Measurements from ENCODE around the gene TENM4. TPM values are rescaled to one million over a fixed set of nuclear protein-coding genes. Genes with fewer than 3 reads are reported as not detected.

The TENM4 gene
- total RNA-seq, 4 donors from 2014 or later: 0.02 to 0.82 (median 0.23) TPM

DNA sequence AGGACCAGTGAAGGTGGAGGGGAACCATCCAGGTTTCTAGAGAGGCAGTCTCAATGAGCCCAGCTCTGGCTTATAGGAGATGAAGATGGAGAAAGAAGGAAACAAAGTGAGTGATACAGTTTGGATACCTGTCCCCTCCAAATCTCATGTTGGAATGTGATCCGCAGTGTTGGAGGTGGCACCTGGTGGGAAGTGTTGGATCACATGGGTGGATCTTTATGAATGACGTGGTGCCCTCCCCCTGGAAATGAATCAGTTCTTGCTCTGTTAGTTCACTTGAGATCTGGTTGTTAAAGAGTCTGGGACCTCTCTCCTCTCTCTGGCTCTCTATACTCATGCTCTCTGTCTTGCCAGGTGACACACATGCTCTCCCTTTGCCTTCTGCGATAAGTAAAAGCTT, 473.0 kb downstream of the TENM4 start:
- no peaks in the 10 kb centered on the region for H3K9me3 ChIP-seq
- H3K4me3 ChIP-seq: no peak overlapping the region
- no peaks in the 10 kb centered on the region for H3K4me1 ChIP-seq
- H3K36me3 ChIP-seq: no peaks in the 10 kb centered on the region
- no peak overlapping the region for H3K27ac ChIP-seq
- no peak for TF ChIP-seq POLR2A (IDR thresholded peaks at IDR 0.05)
- TF ChIP-seq CTCF (IDR thresholded peaks at IDR 0.05 in 4 of 5, conservative IDR thresholded peaks at IDR 0.05 in 1 of 5): no peak
- no peaks in the 10 kb centered on the region for H3K27me3 ChIP-seq
- ATAC-seq: no peak
- in situ Hi-C loops (cut with MboI; ENCODE audit: low sequenced_read_pairs in 4 of 4) (no loop called here), intact Hi-C loops (cut with DNase I; ENCODE audit: low total_unique reads) (no loop called here)
- no peak for DNase-seq

- ATAC-seq (no peak), DNase-seq (no peak)
- Histone ChIP-seq H3K27ac (no peak overlapping the region), H3K27me3 (no peaks in the 10 kb centered on the region), H3K9me3 (no peaks in the 10 kb centered on the region), H3K4me1 (no peaks in the 10 kb centered on the region), H3K36me3 (no peaks in the 10 kb centered on the region), H3K4me3 (no peak overlapping the region)
- TF ChIP-seq POLR2A (IDR thresholded peaks at IDR 0.05): no peak
- no peak for TF ChIP-seq CTCF (IDR thresholded peaks at IDR 0.05 in 4 of 5, conservative IDR thresholded peaks at IDR 0.05 in 1 of 5)
- in situ Hi-C loops (cut with MboI; ENCODE audit: low sequenced_read_pairs in 4 of 4): no loop called here
- intact Hi-C loops (cut with DNase I; ENCODE audit: low total_unique reads): no loop called here
These were observed 475.4 kb downstream of the TENM4 start for GRCh38 chr11:78965432-78965831.

GRCh38 chr11:78961937-78962701, 478.7 kb downstream of the TENM4 start:
- Histone ChIP-seq H3K9me3 (no peaks in the 10 kb centered on the region), H3K27me3 (no peaks in the 10 kb centered on the region), H3K27ac (no peak overlapping the region), H3K4me1 (peaks cover 0 to 9% of the 10 kb centered on the region in 2 donors), H3K4me3 (no peak overlapping the region), H3K36me3 (no peaks in the 10 kb centered on the region)
- in situ Hi-C loops (cut with MboI; ENCODE audit: low sequenced_read_pairs in 4 of 4) (no loop called here), intact Hi-C loops (cut with DNase I; ENCODE audit: low total_unique reads) (no loop called here)
- no peak for DNase-seq
- TF ChIP-seq POLR2A (IDR thresholded peaks at IDR 0.05): no peak
- TF ChIP-seq CTCF (IDR thresholded peaks at IDR 0.05 in 4 of 5, conservative IDR thresholded peaks at IDR 0.05 in 1 of 5): no peak
- no peak for ATAC-seq

DNA sequence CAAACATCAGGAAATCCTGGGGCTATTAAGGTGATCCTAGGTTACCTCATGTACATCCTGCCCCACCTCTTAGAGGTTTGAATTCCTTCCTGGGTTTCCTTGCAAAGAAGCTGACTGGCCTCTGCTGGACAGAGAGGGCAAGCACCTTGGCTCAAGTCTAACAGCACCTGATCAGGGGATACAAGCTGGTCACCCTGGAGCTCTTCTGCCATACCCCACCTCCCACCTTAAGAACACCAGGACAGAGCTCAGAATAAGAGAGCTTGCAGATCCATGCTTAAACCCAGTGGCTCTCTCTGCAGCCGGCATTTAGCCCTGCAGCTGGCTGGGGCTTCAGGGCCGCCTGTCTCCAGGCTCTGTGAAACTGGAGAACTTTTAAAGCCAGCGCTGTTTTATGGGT, 479.6 kb downstream of the TENM4 start:
- in situ Hi-C loops (cut with MboI; ENCODE audit: low sequenced_read_pairs in 4 of 4): no loop called here
- Histone ChIP-seq H3K4me1 (peaks cover 0 to 9% of the 10 kb centered on the region in 2 donors), H3K36me3 (no peaks in the 10 kb centered on the region), H3K4me3 (no peak overlapping the region), H3K27me3 (no peaks in the 10 kb centered on the region), H3K27ac (no peak overlapping the region), H3K9me3 (no peaks in the 10 kb centered on the region)
- DNase-seq (peak in 1 of 2 donors; percentile 17), ATAC-seq (peak in 1 of 2 donors; percentile 44)
- TF ChIP-seq CTCF (IDR thresholded peaks at IDR 0.05 in 4 of 5, conservative IDR thresholded peaks at IDR 0.05 in 1 of 5) (peak in 3 of 5 experiments; percentile 16 to 35 (median 32)), POLR2A (IDR thresholded peaks at IDR 0.05) (no peak)
- intact Hi-C loops (cut with DNase I; ENCODE audit: low total_unique reads): no loop called here

Measured in gastrocnemius medialis (tissue), 4 donors.